ENCODE measurements around the gene SPOCD1.

The SPOCD1 gene

DNA sequence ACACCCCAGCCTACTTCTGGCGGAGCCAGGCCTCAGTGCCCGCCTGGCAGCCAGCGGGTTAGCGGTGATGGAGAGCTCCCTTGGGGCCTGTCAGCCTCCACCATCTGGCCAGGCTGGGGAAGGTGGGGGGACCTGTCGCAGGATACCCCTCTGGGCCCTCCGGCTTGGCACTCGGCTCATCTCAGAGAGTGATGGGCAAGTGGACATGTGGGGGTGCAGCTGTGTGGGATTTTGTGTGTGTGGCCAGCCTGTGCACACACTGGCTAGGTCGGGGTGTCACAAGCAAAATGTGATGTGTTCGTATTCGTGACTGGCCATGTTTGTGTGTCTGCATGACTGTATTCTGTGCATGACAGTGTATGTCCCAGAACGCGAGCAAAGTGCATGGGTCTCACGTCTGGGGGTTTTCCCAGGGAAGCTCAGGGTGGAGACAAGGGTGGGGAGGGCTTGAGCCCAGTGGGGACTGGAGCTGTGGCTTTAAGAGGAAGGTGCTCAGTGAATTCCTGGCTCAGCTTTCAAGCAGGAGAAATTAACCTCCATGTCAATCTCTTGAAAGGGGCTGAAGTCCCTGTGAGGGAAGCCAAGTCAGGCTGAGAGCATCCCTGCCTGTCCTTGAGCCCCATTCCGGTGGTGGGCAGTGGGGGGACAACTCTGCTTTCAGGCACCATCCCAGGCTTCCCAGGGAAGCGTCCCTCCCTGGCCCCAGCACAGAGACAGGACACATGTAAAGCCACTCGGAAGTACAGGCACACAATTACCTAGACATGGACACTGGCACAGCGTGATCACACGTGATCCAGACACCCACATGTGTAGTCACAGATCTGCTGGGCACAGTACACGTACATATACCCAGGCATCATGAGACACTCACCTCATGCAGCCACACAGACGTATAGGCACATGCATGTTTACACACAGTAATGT lies 30.5 kb downstream of the SPOCD1 start:
- Histone ChIP-seq H2BK5ac (ENCODE audit: low read depth, low read length, poor library complexity) (no peak overlapping the region), H3K4me2 (ENCODE audit: low read length) (no peak overlapping the region), H3K4ac (ENCODE audit: low read depth, low read length) (no peak overlapping the region), H3K23ac (ENCODE audit: low read length) (no peak overlapping the region), H3K79me2 (ENCODE audit: control insufficient read depth, insufficient read depth, low read length, poor library complexity) (peaks cover 2% of the 10 kb centered on the region), H2BK12ac (ENCODE audit: low read length) (no peak overlapping the region), H4K8ac (ENCODE audit: low read depth, low read length) (no peak overlapping the region), H3K4me3 (ENCODE audit: low read depth, low read length) (no peak overlapping the region), H3K4me1 (ENCODE audit: control insufficient read depth in 1 of 2, insufficient read depth in 2 of 2, low read length in 2 of 2) (peaks cover 5 to 8% of the 10 kb centered on the region in 2 experiments), H2BK120ac (ENCODE audit: insufficient read depth, low read length, poor library complexity) (no peak overlapping the region), H3K18ac (ENCODE audit: low read length) (no peak overlapping the region), H4K12ac (ENCODE audit: low read depth, low read length) (no peak overlapping the region), H3K27me3 (ENCODE audit: insufficient read depth, low read length) (no peaks in the 10 kb centered on the region), H2AFZ (ENCODE audit: insufficient read depth, low read length, poor library complexity) (no peak overlapping the region), H2AK5ac (ENCODE audit: low read length) (no peak overlapping the region), H4K91ac (ENCODE audit: low read depth, low read length) (no peak overlapping the region), H3K9ac (ENCODE audit: low read length) (peak overlapping the region; percentile 21), H3K14ac (ENCODE audit: low read length) (no peak overlapping the region), H3K9me3 (ENCODE audit: insufficient read depth, low read depth, low read length) (no peaks in the 10 kb centered on the region), H3K36me3 (ENCODE audit: control insufficient read depth in 1 of 2, insufficient read depth in 2 of 2, low read length in 2 of 2) (no peaks in the 10 kb centered on the region), H3K79me1 (ENCODE audit: low read length) (peaks cover 3% of the 10 kb centered on the region), H3K27ac (ENCODE audit: low read depth, low read length) (no peak overlapping the region)
- no CpG with 5 or more reads among the region's 20 CpGs for WGBS (ENCODE audit: extremely low coverage, insufficient coverage, insufficient read length)
- DNase-seq, result no peak

DNA sequence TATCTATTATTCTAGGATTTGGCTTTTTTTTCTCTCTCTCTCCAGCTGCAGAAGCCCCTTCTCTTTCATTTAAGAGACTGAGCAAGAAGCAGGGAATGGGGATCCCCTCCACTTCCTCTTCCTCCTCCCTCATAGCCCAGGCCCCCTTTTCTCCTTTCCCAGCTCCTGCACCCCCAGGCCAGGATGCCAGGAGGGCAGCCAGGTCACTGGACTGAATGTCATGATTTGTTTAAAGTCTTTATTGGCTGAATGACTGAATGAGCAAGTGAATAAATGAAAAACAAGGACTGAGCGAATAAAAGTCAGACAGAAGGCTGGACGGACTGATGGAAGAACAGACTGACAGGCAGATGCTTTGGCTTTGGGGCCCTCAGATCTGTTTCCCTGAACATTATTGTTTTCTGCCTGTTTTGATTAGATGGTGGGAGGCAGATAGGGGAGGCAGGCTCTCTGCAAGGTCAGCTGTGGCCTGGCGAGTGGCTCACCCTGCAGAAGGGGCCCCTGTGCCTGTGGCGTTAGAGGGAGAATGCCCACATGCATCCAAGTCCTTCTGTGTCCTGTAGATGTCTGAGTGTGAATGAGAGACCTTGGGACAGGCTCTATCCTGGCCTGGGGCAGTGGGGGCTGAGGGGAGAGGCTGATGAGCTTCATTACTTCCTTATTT lies 31.3 kb downstream of the SPOCD1 start:
- Histone ChIP-seq H4K91ac (ENCODE audit: low read depth, low read length) (no peak overlapping the region), H2BK12ac (ENCODE audit: low read length) (no peak overlapping the region), H3K4ac (ENCODE audit: low read depth, low read length) (no peak overlapping the region), H2BK5ac (ENCODE audit: low read depth, low read length, poor library complexity) (no peak overlapping the region), H3K23ac (ENCODE audit: low read length) (no peak overlapping the region), H3K4me3 (ENCODE audit: low read depth, low read length) (no peak overlapping the region), H3K27me3 (ENCODE audit: insufficient read depth, low read length) (no peaks in the 10 kb centered on the region), H3K9ac (ENCODE audit: low read length) (no peak overlapping the region), H2AK5ac (ENCODE audit: low read length) (no peak overlapping the region), H3K14ac (ENCODE audit: low read length) (no peak overlapping the region), H3K27ac (ENCODE audit: low read depth, low read length) (no peak overlapping the region), H3K79me2 (ENCODE audit: control insufficient read depth, insufficient read depth, low read length, poor library complexity) (peaks cover 2% of the 10 kb centered on the region), H2BK120ac (ENCODE audit: insufficient read depth, low read length, poor library complexity) (no peak overlapping the region), H4K8ac (ENCODE audit: low read depth, low read length) (no peak overlapping the region), H3K79me1 (ENCODE audit: low read length) (peaks cover 3% of the 10 kb centered on the region), H3K18ac (ENCODE audit: low read length) (no peak overlapping the region), H3K4me2 (ENCODE audit: low read length) (no peak overlapping the region), H3K9me3 (ENCODE audit: insufficient read depth, low read depth, low read length) (no peaks in the 10 kb centered on the region), H3K36me3 (ENCODE audit: control insufficient read depth in 1 of 2, insufficient read depth in 2 of 2, low read length in 2 of 2) (no peaks in the 10 kb centered on the region), H3K4me1 (ENCODE audit: control insufficient read depth in 1 of 2, insufficient read depth in 2 of 2, low read length in 2 of 2) (peaks cover 5 to 8% of the 10 kb centered on the region in 2 experiments), H2AFZ (ENCODE audit: insufficient read depth, low read length, poor library complexity) (no peak overlapping the region), H4K12ac (ENCODE audit: low read depth, low read length) (no peak overlapping the region)
- no peak for DNase-seq
- WGBS (ENCODE audit: extremely low coverage, insufficient coverage, insufficient read length), result no CpG with 5 or more reads among the region's 4 CpGs

DNA sequence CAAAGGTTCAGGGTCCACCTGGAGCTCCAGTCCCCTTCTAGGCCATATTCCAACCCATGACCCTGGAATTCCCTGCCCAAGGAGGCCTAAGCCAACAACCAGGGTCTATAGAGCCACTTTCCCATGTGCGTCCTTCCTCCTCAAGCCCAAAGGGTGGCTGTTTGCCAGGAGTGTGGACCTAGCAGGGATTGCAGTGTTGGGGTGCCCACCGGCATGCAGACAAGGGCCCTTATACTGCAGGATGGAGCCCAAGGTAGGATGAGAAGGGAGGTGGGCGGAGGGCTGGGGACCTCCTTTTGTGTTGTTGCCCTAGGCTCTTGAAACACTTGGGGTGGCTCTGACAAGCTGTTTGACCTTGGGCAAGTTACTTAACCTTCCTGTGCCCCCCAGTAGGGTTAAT lies 32.0 kb downstream of the SPOCD1 start:
- Histone ChIP-seq H3K18ac (ENCODE audit: low read length) (no peak overlapping the region), H3K27me3 (ENCODE audit: insufficient read depth, low read length) (no peaks in the 10 kb centered on the region), H2AK5ac (ENCODE audit: low read length) (no peak overlapping the region), H2BK5ac (ENCODE audit: low read depth, low read length, poor library complexity) (no peak overlapping the region), H3K79me2 (ENCODE audit: control insufficient read depth, insufficient read depth, low read length, poor library complexity) (peaks cover 2% of the 10 kb centered on the region), H2AFZ (ENCODE audit: insufficient read depth, low read length, poor library complexity) (no peak overlapping the region), H3K14ac (ENCODE audit: low read length) (no peak overlapping the region), H3K4me1 (ENCODE audit: control insufficient read depth in 1 of 2, insufficient read depth in 2 of 2, low read length in 2 of 2) (peaks cover 5 to 6% of the 10 kb centered on the region in 2 experiments), H3K36me3 (ENCODE audit: control insufficient read depth in 1 of 2, insufficient read depth in 2 of 2, low read length in 2 of 2) (no peaks in the 10 kb centered on the region), H4K91ac (ENCODE audit: low read depth, low read length) (no peak overlapping the region), H3K23ac (ENCODE audit: low read length) (no peak overlapping the region), H2BK12ac (ENCODE audit: low read length) (no peak overlapping the region), H3K9me3 (ENCODE audit: insufficient read depth, low read depth, low read length) (no peaks in the 10 kb centered on the region), H4K8ac (ENCODE audit: low read depth, low read length) (no peak overlapping the region), H3K79me1 (ENCODE audit: low read length) (peaks cover 3% of the 10 kb centered on the region), H4K12ac (ENCODE audit: low read depth, low read length) (no peak overlapping the region), H3K27ac (ENCODE audit: low read depth, low read length) (no peak overlapping the region), H3K4me3 (ENCODE audit: low read depth, low read length) (no peak overlapping the region), H2BK120ac (ENCODE audit: insufficient read depth, low read length, poor library complexity) (no peak overlapping the region), H3K4me2 (ENCODE audit: low read length) (no peak overlapping the region), H3K4ac (ENCODE audit: low read depth, low read length) (no peak overlapping the region), H3K9ac (ENCODE audit: low read length) (no peak overlapping the region)
- WGBS (ENCODE audit: extremely low coverage, insufficient coverage, insufficient read length), result no CpG with 5 or more reads among the region's 3 CpGs
- DNase-seq, result no peak

DNA sequence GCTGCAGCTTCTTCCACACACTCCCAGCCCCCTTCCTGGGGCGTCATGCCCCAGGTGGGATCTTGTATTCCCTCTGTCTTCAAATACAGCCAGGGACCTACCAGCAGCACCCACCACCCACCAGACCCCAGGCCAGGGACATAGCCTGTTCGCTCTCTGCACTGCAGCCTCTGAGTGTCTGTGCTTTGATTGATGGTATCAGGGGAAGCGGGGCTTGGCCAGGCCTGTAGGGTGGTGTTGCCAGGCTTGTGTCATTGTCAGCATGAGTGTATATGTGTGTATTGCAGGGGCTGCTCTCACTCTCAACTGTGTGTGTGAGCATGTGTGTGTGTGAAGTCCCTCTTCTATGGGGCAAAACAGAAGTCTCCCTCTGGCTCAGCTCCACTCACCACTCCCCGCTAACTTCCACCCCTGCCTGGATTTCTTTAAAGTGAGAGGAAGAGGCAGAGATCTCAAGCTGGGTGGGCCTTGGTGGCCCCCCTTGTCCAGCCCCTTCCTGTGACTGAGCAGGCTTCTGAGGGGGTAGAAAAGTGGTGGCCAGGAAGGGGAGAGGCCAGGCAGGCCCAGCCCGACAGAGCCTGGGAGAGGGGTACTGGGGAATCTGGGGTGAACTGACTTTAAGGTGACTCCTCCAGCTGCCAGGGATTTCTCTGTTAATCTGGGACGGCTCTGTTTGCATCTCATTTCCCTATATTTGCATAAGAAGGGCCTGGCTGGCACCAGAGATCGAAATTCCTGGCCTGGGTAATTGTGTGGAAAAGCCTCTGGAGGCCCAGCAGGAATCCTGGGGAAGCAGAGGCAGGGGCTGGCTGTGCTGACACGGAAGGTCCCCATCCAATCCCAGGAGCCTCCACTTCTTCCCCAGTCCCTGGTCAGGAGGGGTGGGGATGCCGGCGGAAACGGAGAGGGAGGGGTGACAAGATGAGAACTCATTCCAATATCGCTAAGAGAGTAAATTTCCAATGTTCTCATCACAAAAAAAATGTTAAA lies 33.1 kb downstream of the SPOCD1 start:
- no peak overlapping the region for H3K27ac ChIP-seq (ENCODE audit: low read depth, low read length)
- no peak overlapping the region for H2BK12ac ChIP-seq (ENCODE audit: low read length)
- H3K4me2 ChIP-seq (ENCODE audit: low read length), result no peak overlapping the region
- no peak overlapping the region for H2BK120ac ChIP-seq (ENCODE audit: insufficient read depth, low read length, poor library complexity)
- H3K4me1 ChIP-seq (ENCODE audit: control insufficient read depth in 1 of 2, insufficient read depth in 2 of 2, low read length in 2 of 2), result no peaks in the 10 kb centered on the region
- no peak overlapping the region for H4K91ac ChIP-seq (ENCODE audit: low read depth, low read length)
- DNase-seq, result no peak
- no peak overlapping the region for H2BK5ac ChIP-seq (ENCODE audit: low read depth, low read length, poor library complexity)
- no peak overlapping the region for H2AK5ac ChIP-seq (ENCODE audit: low read length)
- no CpG with 5 or more reads among the region's 12 CpGs for WGBS (ENCODE audit: extremely low coverage, insufficient coverage, insufficient read length)
- H3K79me1 ChIP-seq (ENCODE audit: low read length), result no peaks in the 10 kb centered on the region
- H3K79me2 ChIP-seq (ENCODE audit: control insufficient read depth, insufficient read depth, low read length, poor library complexity), result no peaks in the 10 kb centered on the region
- H3K36me3 ChIP-seq (ENCODE audit: control insufficient read depth in 1 of 2, insufficient read depth in 2 of 2, low read length in 2 of 2), result no peaks in the 10 kb centered on the region
- H3K27me3 ChIP-seq (ENCODE audit: insufficient read depth, low read length), result no peaks in the 10 kb centered on the region
- no peak overlapping the region for H3K18ac ChIP-seq (ENCODE audit: low read length)
- no peak overlapping the region for H3K9ac ChIP-seq (ENCODE audit: low read length)
- H2AFZ ChIP-seq (ENCODE audit: insufficient read depth, low read length, poor library complexity), result no peak overlapping the region
- no peak overlapping the region for H3K14ac ChIP-seq (ENCODE audit: low read length)
- H4K12ac ChIP-seq (ENCODE audit: low read depth, low read length), result no peak overlapping the region
- no peak overlapping the region for H3K23ac ChIP-seq (ENCODE audit: low read length)
- no peak overlapping the region for H3K4me3 ChIP-seq (ENCODE audit: low read depth, low read length)
- no peak overlapping the region for H3K4ac ChIP-seq (ENCODE audit: low read depth, low read length)
- no peaks in the 10 kb centered on the region for H3K9me3 ChIP-seq (ENCODE audit: insufficient read depth, low read depth, low read length)
- H4K8ac ChIP-seq (ENCODE audit: low read depth, low read length), result no peak overlapping the region

Measured in trophoblast cell (in vitro differentiated cells and primary cell).